ENCODE results near the gene TFR2.

GRCh38 chr7:100599911-100600729 lies 41.2 kb downstream of the TFR2 start:
- TF ChIP-seq CTCF (IDR thresholded peaks at IDR 0.05), result no peak
- no peak for TF ChIP-seq POLR2A (IDR thresholded peaks at IDR 0.05)
